Caco-2 (cell line): ENCODE results near the gene CBFB. TPM values are rescaled to one million over a fixed set of nuclear protein-coding genes. Genes with fewer than 3 reads are reported as not detected.

ENCODE experiments used
- BruUV-seq: library from RNA; stranded (reverse); fragments of 400-500 nt; replicated peaks from 2 replicates; lab custom pipeline; 2021; lab: Mats Ljungman, UMichigan
- CTCF ChIA-PET: fragments of 300-600 bp; sonication (Branson Sonifier 250); formaldehyde crosslinking; loops from one replicate; lab custom pipeline; 2022; ENCODE audit warnings: antibody characterized with exemption; lab: Charles Lee
- POLR2A ChIA-PET: fragments of 300-600 bp; sonication (Branson Sonifier 250); formaldehyde crosslinking; loops from one replicate; lab custom pipeline; 2022; ENCODE audit warnings: antibody characterized with exemption; lab: Charles Lee
- DNase-seq, 2 experiments: peaks; one replicate each; pipeline versions ENCODE4 v3.0.0 to v3.0.0-alpha.2; 2020 to 2022
- H3K27me3 ChIP-seq: replicated peaks from 2 replicates; pipeline ENCODE4 v1.6.0; 2011; ENCODE audit warnings: low read length; ENCODE audit not compliant: control insufficient read depth, insufficient read depth
- H3K36me3 ChIP-seq: 2 replicates; pipeline ENCODE4 v1.5.1; 2011; ENCODE audit warnings: low read length; ENCODE audit not compliant: control insufficient read depth, insufficient read depth
- H3K4me1 ChIP-seq: fragments of 250-450 bp; sonication (Bioruptor Pico); 2 replicates; pipeline ENCODE4 v1.5.1; 2020; ENCODE audit warnings: mild to moderate bottlenecking
- H3K4me3 ChIP-seq: 2 replicates; pipeline ENCODE4 v1.5.1; 2011; ENCODE audit warnings: low read depth, mild to moderate bottlenecking, control low read depth, low read length
- H3K9me3 ChIP-seq: fragments of 250-450 bp; sonication (Bioruptor Pico); 2 replicates; pipeline ENCODE4 v1.5.1; 2020; ENCODE audit warnings: mild to moderate bottlenecking, moderate library complexity
- H3K27ac Mint-ChIP-seq: one replicate; pipeline ENCODE4 v1.8.0; 2022; ENCODE audit warnings: mixed read lengths; ENCODE audit not compliant: unreplicated experiment
- H3K27me3 Mint-ChIP-seq: one replicate; pipeline ENCODE4 v1.8.0; 2022; ENCODE audit warnings: mixed read lengths; ENCODE audit not compliant: insufficient read depth, unreplicated experiment
- H3K36me3 Mint-ChIP-seq: one replicate; pipeline ENCODE4 v1.8.0; 2022; ENCODE audit warnings: mild to moderate bottlenecking, mixed read lengths; ENCODE audit not compliant: insufficient read depth, unreplicated experiment
- H3K4me1 Mint-ChIP-seq: one replicate; pipeline ENCODE4 v1.8.0; 2022; ENCODE audit warnings: low read depth, mixed read lengths; ENCODE audit not compliant: unreplicated experiment
- H3K4me3 Mint-ChIP-seq: one replicate; pipeline ENCODE4 v1.8.0; 2022; ENCODE audit warnings: mild to moderate bottlenecking, moderate library complexity, mixed read lengths; ENCODE audit not compliant: unreplicated experiment
- H3K9me3 Mint-ChIP-seq: one replicate; pipeline ENCODE4 v1.8.0; 2022; ENCODE audit warnings: mixed read lengths; ENCODE audit not compliant: unreplicated experiment
- intact Hi-C: fragments of 100-400 bp; cut with micrococcal nuclease; formaldehyde crosslinking; loops from one replicate; pipeline ENCODE4 v1.10.0; 2022; ENCODE audit not compliant: unreplicated experiment
- total RNA-seq: library from RNA; stranded (reverse); gene quantifications from 2 replicates; pipeline ENCODE4 v1.2.3, GENCODE V29; 2022
- TF ChIP-seq, protein P1 (sequence below), 2 experiments: fragments of 200-600 bp in 1 of 2; IDR thresholded peaks; 1 replicate in 1 of 2; 2 replicates in 1 of 2; pipeline versions ENCODE4 v1.5.1 to v1.8.0; 2011 to 2022; ENCODE audit warnings: antibody characterized with exemption in 1 of 2, control low read depth in 1 of 2, inconsistent platforms in 1 of 2, low read depth in 1 of 2, low read length in 1 of 2, mild to moderate bottlenecking in 1 of 2, moderate library complexity in 1 of 2; ENCODE audit not compliant: insufficient read depth in 1 of 2, severe bottlenecking in 1 of 2, unreplicated experiment in 1 of 2

The CBFB gene
- total RNA-seq, 1 experiment from 2014 or later: 102 TPM

DNA sequence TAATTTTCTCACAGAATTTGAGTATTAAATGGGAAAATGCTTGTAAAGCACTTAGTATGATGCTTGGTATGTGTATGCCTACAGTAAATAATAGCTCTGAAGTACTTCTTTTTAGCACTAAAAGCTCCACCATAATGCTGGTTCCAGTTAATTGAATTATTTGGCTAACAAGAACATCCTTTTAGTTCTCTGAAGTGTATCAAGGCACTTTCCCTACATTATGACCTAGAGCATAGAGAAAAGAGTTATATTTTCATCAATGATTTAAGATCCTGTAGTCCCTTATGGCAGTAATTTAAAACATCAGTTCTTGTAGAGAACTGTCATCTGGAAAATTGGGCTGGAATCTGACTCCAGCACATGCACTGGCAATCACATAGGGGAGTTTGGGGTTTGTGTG lies 58.9 kb downstream of the CBFB start:
- H3K4me1 Mint-ChIP-seq: no peaks in the 10 kb centered on the region
- H3K27ac Mint-ChIP-seq: no peak overlapping the region
- BruUV-seq: no TSS peak
- intact Hi-C loops: no loop called here
- no peaks in the 10 kb centered on the region for H3K9me3 Mint-ChIP-seq
- POLR2A ChIA-PET: no interaction called here
- H3K4me3 Mint-ChIP-seq: no peak overlapping the region
- Histone ChIP-seq H3K4me1 (peaks cover 5% of the 10 kb centered on the region; the same call in 1 of the 2 replicates), H3K9me3 (no peaks in the 10 kb centered on the region), H3K4me3 (no peak overlapping the region), H3K27me3 (no peaks in the 10 kb centered on the region), H3K36me3 (peaks cover 2% of the 10 kb centered on the region; the same call in 1 of the 2 replicates)
- peaks cover 23% of the 10 kb centered on the region for H3K36me3 Mint-ChIP-seq
- DNase-seq: no peak
- no peaks in the 10 kb centered on the region for H3K27me3 Mint-ChIP-seq
- TF ChIP-seq, protein P1, sequence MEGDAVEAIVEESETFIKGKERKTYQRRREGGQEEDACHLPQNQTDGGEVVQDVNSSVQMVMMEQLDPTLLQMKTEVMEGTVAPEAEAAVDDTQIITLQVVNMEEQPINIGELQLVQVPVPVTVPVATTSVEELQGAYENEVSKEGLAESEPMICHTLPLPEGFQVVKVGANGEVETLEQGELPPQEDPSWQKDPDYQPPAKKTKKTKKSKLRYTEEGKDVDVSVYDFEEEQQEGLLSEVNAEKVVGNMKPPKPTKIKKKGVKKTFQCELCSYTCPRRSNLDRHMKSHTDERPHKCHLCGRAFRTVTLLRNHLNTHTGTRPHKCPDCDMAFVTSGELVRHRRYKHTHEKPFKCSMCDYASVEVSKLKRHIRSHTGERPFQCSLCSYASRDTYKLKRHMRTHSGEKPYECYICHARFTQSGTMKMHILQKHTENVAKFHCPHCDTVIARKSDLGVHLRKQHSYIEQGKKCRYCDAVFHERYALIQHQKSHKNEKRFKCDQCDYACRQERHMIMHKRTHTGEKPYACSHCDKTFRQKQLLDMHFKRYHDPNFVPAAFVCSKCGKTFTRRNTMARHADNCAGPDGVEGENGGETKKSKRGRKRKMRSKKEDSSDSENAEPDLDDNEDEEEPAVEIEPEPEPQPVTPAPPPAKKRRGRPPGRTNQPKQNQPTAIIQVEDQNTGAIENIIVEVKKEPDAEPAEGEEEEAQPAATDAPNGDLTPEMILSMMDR (IDR thresholded peaks at IDR 0.05; ENCODE audit: insufficient read depth in 1 of 2, low read depth in 1 of 2, low read length in 1 of 2, severe bottlenecking in 1 of 2, unreplicated experiment in 1 of 2): no peak
- CTCF ChIA-PET: interaction anchor here (1.2 kb wide), 1 partner anchor 70 kb away, joined by 4 read pairs; no protein-coding TSS in a partner anchor

DNA sequence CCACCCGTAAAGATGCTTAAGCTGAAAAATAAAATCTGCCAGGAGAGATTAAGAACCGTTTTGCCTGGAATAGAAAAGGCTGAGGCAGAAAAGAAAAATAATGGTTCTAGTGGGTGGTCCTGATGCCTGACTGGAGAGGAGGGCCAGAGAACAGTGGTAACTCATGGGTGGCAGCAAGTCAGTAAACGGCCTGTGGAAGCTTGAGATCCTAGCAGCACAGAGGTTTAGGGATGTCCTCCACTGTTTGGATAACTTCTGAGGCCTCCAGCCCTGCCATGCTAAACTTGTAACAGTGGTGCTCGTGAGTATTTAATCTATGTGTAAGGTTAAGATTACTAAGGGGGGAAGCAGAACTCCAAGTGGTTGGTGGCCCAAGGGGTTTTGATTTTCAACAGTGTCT lies 59.6 kb downstream of the CBFB start:
- no peaks in the 10 kb centered on the region for H3K9me3 Mint-ChIP-seq
- no peak overlapping the region for H3K27ac Mint-ChIP-seq
- ChIA-PET CTCF (no interaction called here), POLR2A (no interaction called here)
- BruUV-seq: no TSS peak
- peaks cover 30% of the 10 kb centered on the region for H3K36me3 Mint-ChIP-seq
- intact Hi-C loops: no loop called here
- DNase-seq: no peak
- Histone ChIP-seq H3K4me1 (peaks cover 5% of the 10 kb centered on the region; the same call in 1 of the 2 replicates), H3K36me3 (peaks cover 2% of the 10 kb centered on the region; the same call in 1 of the 2 replicates), H3K9me3 (no peaks in the 10 kb centered on the region), H3K4me3 (no peak overlapping the region), H3K27me3 (no peaks in the 10 kb centered on the region)
- H3K4me3 Mint-ChIP-seq: no peak overlapping the region
- no peaks in the 10 kb centered on the region for H3K4me1 Mint-ChIP-seq
- TF ChIP-seq, protein P1 (IDR thresholded peaks at IDR 0.05; ENCODE audit: insufficient read depth in 1 of 2, low read depth in 1 of 2, low read length in 1 of 2, severe bottlenecking in 1 of 2, unreplicated experiment in 1 of 2): no peak
- H3K27me3 Mint-ChIP-seq: no peaks in the 10 kb centered on the region

DNA sequence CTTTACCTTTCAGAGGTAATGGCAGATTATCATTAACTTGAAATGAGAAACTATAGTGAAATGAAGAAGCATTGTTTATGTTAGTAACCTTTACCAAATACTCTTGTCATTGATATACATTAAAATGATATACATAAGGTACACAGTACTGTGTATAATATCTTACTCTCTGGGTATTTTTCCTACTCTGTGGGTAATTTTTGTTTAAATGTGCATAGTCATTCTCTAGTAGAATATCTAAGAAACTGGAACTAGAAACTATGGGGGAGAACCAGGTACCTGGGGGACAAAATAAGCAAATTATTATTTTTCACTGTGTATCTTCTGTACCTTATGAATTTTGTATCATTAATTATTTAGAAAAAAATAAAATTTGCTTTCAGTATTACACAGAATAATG lies 60.2 kb downstream of the CBFB start:
- TF ChIP-seq, protein P1 (IDR thresholded peaks at IDR 0.05; ENCODE audit: insufficient read depth in 1 of 2, low read depth in 1 of 2, low read length in 1 of 2, severe bottlenecking in 1 of 2, unreplicated experiment in 1 of 2): no peak
- Mint-ChIP-seq H3K4me1 (no peaks in the 10 kb centered on the region), H3K4me3 (no peak overlapping the region)

More for the DNA sequence above, 60.2 kb downstream of the CBFB start:
- Histone ChIP-seq H3K36me3 (peaks cover 2% of the 10 kb centered on the region; the same call in 1 of the 2 replicates), H3K4me1 (peaks cover 5% of the 10 kb centered on the region; the same call in 1 of the 2 replicates), H3K4me3 (no peak overlapping the region), H3K27me3 (no peaks in the 10 kb centered on the region), H3K9me3 (no peaks in the 10 kb centered on the region)
- POLR2A ChIA-PET: no interaction called here
- intact Hi-C loops: no loop called here
- BruUV-seq: no TSS peak
- Mint-ChIP-seq H3K27me3 (no peaks in the 10 kb centered on the region), H3K9me3 (no peaks in the 10 kb centered on the region), H3K27ac (no peak overlapping the region), H3K36me3 (peaks cover 31% of the 10 kb centered on the region)
- no peak for DNase-seq
- CTCF ChIA-PET: no interaction called here
